Measurements from ENCODE around the gene TLX2. TPM values are rescaled to one million over a fixed set of nuclear protein-coding genes. Genes with fewer than 3 reads are reported as not detected.

TLX2 gene
- total RNA-seq, 1 donor from 2014 or later: not detected

DNA sequence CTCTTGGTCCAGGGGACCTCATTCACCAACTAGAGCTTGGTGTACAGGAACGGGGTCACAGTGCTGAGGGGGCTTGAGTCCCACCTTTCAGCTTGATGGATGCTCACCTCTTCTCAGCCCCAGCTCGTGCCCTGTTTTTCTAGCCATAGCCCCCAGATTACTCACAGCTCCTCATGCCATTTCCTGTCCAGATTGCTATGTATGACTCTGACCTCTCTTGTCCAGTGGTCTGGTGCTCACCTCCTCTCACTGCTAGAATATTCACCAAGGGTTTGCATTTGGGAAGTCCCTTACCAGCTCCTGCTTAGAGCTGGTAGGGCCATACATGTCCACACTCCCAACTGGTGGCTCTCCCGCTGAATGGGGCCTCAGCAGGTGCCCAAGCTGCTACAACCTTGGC, 20.7 kb upstream of the TLX2 start:
- intact Hi-C loops (cut with DNase I): no loop called here

GRCh38 chr2:74495440-74495839, 18.8 kb upstream of the TLX2 start:
- intact Hi-C loops (cut with DNase I): no loop called here
- no peak for DNase-seq (ENCODE audit: low spot score)

More for the DNA sequence above, 20.7 kb upstream of the TLX2 start:
- DNase-seq (ENCODE audit: low spot score): no peak

- intact Hi-C loops (cut with DNase I): no loop called here
- DNase-seq (ENCODE audit: low spot score): no peak
These were observed 17.1 kb upstream of the TLX2 start for GRCh38 chr2:74496997-74497776.

DNA sequence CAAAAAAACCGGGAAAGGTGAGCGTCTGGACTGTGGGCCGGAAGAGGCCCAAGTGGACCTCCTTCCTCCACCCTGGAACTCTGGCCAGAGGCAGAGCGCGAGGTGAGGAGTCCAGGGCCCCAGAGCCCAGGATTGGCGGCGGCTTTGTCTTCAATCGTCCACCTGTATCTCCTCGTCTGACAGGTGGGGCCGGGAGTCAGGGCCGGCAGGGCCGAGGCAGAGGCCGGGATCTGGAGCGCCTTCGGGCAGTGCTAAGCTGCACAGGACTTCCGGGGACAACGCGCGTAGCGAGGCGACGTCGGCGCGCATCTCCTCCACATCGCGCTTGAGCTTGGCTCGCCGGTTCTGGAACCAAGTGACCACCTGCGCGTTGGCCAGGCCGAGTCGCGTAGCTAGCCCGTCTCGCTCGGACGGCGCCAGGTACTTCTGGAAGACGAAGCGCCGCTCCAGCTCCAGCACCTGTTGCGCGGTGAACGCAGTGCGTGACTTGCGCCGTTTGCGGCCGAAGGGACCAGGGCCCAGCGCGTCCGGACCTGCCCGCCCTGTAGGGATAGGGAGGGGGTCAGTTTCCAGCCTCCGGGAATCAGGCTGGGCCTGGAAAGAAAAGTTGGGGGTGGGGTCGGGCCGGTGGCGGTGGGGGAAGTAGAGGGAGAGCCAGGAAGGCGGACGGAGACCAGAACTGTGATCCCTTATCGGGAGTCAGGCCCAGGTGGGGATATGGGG, 16.3 kb upstream of the TLX2 start:
- intact Hi-C loops (cut with DNase I): no loop called here
- no peak for DNase-seq (ENCODE audit: low spot score)

DNA sequence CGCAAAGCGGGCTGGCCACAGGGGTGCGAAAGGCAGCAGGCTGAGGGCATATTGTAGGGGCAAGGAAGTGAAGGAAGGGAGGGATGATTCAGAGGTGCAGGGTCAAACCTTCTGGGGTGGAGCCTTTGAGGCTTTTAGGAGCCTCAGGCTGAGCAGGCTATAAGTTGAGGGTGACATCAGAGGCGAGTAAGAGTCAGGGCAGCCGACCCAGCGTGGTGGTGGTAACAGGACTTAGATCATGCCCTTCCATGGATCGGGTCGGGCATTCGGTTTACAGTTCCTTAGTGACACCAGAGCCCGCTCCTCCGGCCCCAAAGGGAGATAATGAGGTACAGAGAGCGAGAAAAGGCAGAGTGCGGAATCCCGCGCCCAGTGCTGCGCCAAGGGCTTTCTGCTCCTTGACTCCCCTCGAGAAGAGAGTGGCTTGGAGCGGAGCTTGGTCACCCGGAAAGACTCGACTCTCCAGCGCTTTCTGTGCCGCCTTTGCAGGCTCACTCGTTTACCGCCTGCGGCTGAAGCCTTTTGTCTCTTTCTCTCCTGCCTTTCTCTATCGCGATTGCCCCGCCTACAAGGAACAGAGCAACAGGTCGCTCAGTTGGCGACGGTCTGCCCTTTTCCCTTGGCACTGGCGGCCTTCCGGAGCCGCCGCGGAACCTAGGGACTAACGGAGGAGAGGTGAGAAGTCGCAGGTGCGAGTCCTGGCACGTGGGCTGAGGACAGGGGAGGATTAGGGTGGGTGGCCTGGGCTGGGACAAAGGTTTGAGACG, 15.6 kb upstream of the TLX2 start:
- DNase-seq (ENCODE audit: low spot score): no peak
- intact Hi-C loops (cut with DNase I): no loop called here

- no peak for DNase-seq (ENCODE audit: low spot score)
- intact Hi-C loops (cut with DNase I): no loop called here
These were observed 14.8 kb upstream of the TLX2 start, which contains the start of gene LBX2 for GRCh38 chr2:74499267-74499939. Gene LBX2, minus strand, starts transcription at chr2:74499603. Its CDS starts 66 bp downstream, at chr2:74499537.

GRCh38 chr2:74499940-74500577, 14.2 kb upstream of the TLX2 start:
- DNase-seq (ENCODE audit: low spot score): no peak
- intact Hi-C loops (cut with DNase I): loop anchor here (5.0 kb wide), 1 partner anchor 87 kb away; no protein-coding TSS in a partner anchor

- no peak for DNase-seq (ENCODE audit: low spot score)
- intact Hi-C loops (cut with DNase I): loop anchor here (5.0 kb wide), 1 partner anchor 87 kb away; no protein-coding TSS in a partner anchor
These were observed 13.7 kb upstream of the TLX2 start for GRCh38 chr2:74500578-74500946.

- DNase-seq (ENCODE audit: low spot score): no peak
- intact Hi-C loops (cut with DNase I): loop anchor here (5.0 kb wide), 1 partner anchor 86 kb away; no protein-coding TSS in a partner anchor
These were observed 12.7 kb upstream of the TLX2 start for GRCh38 chr2:74501335-74502071.

DNA sequence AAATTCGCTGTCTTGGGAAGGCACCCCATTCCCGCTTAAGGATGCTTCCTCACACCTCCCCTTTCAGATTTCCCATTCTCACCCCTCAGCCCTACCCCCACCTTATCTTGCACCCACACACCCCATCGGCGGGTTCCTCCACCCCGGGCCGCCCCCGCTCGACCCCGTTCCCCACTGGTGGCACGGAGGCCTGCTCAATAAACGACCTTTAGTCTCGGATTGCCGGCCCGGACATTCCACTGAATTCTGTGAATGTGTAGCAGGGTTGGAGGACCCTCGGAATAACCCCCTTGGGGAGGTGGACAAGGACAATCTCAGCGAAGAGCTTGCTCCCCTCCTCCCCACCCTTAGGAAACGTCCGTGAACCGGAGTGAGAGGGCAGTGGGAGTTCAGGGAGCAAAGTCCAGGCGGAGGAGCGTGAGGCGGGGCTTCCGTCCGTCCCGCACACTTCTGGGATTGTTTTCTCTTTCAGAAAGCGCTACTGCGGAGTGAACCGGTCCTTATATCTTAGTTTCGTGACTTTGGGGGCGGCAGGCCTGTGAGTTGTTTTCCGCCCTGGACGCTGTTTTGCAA, 12.0 kb upstream of the TLX2 start:
- no peak for DNase-seq (ENCODE audit: low spot score)
- intact Hi-C loops (cut with DNase I): loop anchor here (5.0 kb wide), 1 partner anchor 85 kb away; no protein-coding TSS in a partner anchor

GRCh38 chr2:74502720-74503505, 11.3 kb upstream of the TLX2 start:
- intact Hi-C loops (cut with DNase I): loop anchor here (5.0 kb wide), 1 partner anchor 84 kb away; no protein-coding TSS in a partner anchor

DNA sequence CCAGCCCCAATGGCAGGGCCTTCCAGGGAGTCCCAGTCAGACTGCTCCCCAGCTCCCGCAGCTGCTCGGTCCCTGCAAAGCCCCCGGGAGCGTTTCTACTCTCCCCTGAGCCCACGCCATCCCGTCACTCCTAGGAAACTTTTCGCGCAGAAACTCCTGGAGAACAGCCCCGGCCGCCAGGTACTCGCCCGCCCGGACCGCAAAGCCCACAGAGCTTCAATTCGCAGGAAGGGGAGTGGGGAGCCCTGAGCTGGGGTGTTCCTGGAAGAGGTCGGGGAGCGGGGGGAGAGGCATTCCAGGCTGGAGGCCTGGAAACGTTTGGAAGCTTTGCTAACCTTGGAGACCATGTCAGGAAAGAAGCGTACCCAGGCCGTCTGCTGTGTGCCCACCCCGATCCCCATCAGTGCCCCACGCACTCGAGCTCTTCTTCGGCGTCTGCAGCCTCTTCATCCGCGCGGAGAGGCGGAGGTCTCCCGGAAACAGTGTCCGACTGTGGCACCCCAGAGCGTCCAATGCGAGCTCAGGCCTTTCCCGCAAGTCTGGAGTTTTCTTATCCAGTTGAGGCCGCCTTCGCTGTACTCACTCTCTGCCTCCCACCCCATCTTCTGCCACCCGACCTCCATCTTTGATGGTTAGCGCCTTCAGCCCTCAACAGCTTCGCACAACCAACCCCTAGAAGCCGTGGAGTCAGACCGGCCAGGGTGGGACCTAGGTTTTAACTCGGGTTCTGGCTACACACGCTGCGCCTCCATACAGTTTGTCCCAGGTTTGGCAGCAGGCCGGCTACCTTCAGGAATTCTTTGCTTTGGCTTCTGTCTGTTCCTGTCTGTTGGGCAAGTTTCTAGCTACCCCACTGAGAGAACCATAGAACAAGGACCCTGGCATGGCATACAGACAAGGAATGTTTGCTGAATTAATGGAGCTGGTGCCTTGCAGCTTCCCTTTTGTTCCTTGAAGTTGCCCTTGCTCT, 10.5 kb upstream of the TLX2 start:
- intact Hi-C loops (cut with DNase I): loop anchor here (5.0 kb wide), 1 partner anchor 84 kb away; no protein-coding TSS in a partner anchor
- DNase-seq (ENCODE audit: low spot score): no peak

More at GRCh38 chr2:74502720-74503505, 11.3 kb upstream of the TLX2 start:
- DNase-seq (ENCODE audit: low spot score): peak; percentile 93

DNA sequence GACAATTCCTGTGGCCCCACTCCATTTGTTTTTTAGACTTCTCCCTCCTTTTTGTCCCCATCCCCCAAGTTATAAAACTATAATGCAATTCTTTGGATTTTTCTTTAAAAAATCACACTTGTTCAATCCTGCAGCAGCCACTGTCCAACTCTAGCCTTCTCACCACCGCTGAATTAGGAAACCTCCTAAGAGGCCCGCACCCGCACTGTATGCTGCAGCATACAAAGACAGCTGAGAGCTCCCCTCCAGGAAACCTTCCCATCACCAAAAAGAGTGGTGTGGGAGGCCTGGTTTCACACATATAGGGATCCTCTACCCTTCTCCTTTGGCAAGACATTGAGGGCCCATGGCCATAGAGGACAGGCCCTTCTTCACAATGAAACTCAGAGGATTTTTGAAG, 9.7 kb upstream of the TLX2 start:
- intact Hi-C loops (cut with DNase I): loop anchor here (5.0 kb wide), 1 partner anchor 83 kb away; no protein-coding TSS in a partner anchor
- DNase-seq (ENCODE audit: low spot score): no peak

GRCh38 chr2:74505448-74506246, 8.6 kb upstream of the TLX2 start:
- no peak for DNase-seq (ENCODE audit: low spot score)

More at GRCh38 chr2:74505448-74506246, 8.6 kb upstream of the TLX2 start:
- intact Hi-C loops (cut with DNase I): no loop called here
